ENCODE results near the gene GRHL1.

DNA sequence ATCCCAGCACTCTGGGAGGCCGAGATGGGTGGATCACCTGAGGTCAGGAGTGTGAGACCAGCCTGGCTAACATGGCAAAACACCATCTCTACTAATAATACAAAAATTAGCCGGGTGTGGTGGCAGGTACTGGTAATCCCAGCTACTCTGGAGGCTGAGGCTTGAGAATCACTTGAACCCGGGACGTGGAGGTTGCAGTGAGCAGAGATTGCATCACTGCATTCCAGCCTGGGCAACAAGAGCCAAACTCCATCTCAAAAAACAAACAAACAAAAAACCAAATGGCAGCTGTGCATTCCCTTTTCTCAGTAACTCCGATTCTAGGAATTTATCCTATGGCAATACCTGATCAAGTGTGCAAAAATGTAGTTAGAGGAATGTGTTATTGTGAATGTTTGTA lies 4.7 kb upstream of the GRHL1 start:
- TF ChIP-seq, protein P1, sequence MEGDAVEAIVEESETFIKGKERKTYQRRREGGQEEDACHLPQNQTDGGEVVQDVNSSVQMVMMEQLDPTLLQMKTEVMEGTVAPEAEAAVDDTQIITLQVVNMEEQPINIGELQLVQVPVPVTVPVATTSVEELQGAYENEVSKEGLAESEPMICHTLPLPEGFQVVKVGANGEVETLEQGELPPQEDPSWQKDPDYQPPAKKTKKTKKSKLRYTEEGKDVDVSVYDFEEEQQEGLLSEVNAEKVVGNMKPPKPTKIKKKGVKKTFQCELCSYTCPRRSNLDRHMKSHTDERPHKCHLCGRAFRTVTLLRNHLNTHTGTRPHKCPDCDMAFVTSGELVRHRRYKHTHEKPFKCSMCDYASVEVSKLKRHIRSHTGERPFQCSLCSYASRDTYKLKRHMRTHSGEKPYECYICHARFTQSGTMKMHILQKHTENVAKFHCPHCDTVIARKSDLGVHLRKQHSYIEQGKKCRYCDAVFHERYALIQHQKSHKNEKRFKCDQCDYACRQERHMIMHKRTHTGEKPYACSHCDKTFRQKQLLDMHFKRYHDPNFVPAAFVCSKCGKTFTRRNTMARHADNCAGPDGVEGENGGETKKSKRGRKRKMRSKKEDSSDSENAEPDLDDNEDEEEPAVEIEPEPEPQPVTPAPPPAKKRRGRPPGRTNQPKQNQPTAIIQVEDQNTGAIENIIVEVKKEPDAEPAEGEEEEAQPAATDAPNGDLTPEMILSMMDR (IDR thresholded peaks at IDR 0.05; ENCODE audit: extremely low read depth in 1 of 2, insufficient read depth in 1 of 2, low read depth in 1 of 2, low read length in 2 of 2) = no peak
- TF ChIP-seq POLR2AphosphoS5 (IDR thresholded peaks at IDR 0.05; ENCODE audit: insufficient read depth, low read depth, low read length) (no peak), EZH2 (IDR thresholded peaks at IDR 0.05; ENCODE audit: borderline replicate concordance, low read depth, low read length, severe bottlenecking) (no peak), POLR2A (IDR thresholded peaks at IDR 0.05; ENCODE audit: low read depth, low read length) (no peak), MYC (IDR thresholded peaks at IDR 0.05; ENCODE audit: low read depth, low read length) (no peak), FOS (IDR thresholded peaks at IDR 0.05; ENCODE audit: borderline replicate concordance, insufficient read depth, low read length) (no peak), JUN (IDR thresholded peaks at IDR 0.05; ENCODE audit: borderline replicate concordance, insufficient read depth, insufficient read length, low read depth) (no peak)
- TF ChIP-seq, protein P2, sequence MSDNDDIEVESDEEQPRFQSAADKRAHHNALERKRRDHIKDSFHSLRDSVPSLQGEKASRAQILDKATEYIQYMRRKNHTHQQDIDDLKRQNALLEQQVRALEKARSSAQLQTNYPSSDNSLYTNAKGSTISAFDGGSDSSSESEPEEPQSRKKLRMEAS (IDR thresholded peaks at IDR 0.05; ENCODE audit: insufficient read depth, insufficient read length) = no peak

Measured in endothelial cell of umbilical vein (primary cell).